Prostate gland (tissue), 2 donors: ENCODE measurements around the gene KCNE5.
"Not testable (repeated sequence)": the region's sequence is repeated elsewhere in the genome, so short reads cannot be mapped to it uniquely, and the experiment has no call there.

ENCODE experiments used
- CTCF ChIP-seq, 4 experiments: fragments of 200-600 bp in 2 of 4; fragments of 450-650 bp in 2 of 4; sonication (generic) in 2 of 4; IDR thresholded peaks; 1 replicate in 3 of 4; 2 replicates in 1 of 4; pipeline ENCODE4 v1.5.1; 2016 to 2019; ENCODE audit warnings: antibody characterized with exemption in 4 of 4, mild to moderate bottlenecking in 2 of 4, moderate library complexity in 2 of 4
- POLR2A ChIP-seq: fragments of 450-650 bp; IDR thresholded peaks from one replicate; pipeline ENCODE4 v1.6.1; 2016; ENCODE audit warnings: antibody characterized with exemption, mild to moderate bottlenecking

DNA sequence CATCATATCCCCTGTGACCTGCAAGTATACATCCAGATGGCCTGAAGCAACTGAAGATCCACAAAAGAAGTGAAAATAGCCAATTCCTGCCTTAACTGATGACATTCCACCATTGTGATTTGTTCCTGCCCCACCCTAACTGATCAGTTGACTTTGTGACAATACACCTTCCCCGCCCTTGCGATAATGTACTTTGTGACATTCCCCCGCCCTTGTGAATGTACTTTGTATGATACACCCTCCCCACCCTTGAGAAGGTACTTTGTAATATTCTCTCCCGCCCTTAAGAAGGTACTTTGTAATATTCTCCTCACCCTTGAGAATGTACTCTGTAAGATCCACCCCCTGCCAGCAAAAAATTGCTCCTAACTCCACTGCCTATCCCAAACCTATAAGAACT is 48.9 kb downstream of the KCNE5 start:
- not testable (repeated sequence) for TF ChIP-seq POLR2A; CTCF (IDR thresholded peaks at IDR 0.05)
